Measurements from ENCODE around the gene RHCE. TPM values are rescaled to one million over a fixed set of nuclear protein-coding genes. Genes with fewer than 3 reads are reported as not detected.
A peak's percentile ranks its signal among the peaks of the same experiment; 100 is the strongest.
"Not testable (repeated sequence)": the region's sequence is repeated elsewhere in the genome, so short reads cannot be mapped to it uniquely, and the experiment has no call there.

Gene RHCE
- total RNA-seq, 1 donor from 2014 or later = 1.4 TPM

DNA sequence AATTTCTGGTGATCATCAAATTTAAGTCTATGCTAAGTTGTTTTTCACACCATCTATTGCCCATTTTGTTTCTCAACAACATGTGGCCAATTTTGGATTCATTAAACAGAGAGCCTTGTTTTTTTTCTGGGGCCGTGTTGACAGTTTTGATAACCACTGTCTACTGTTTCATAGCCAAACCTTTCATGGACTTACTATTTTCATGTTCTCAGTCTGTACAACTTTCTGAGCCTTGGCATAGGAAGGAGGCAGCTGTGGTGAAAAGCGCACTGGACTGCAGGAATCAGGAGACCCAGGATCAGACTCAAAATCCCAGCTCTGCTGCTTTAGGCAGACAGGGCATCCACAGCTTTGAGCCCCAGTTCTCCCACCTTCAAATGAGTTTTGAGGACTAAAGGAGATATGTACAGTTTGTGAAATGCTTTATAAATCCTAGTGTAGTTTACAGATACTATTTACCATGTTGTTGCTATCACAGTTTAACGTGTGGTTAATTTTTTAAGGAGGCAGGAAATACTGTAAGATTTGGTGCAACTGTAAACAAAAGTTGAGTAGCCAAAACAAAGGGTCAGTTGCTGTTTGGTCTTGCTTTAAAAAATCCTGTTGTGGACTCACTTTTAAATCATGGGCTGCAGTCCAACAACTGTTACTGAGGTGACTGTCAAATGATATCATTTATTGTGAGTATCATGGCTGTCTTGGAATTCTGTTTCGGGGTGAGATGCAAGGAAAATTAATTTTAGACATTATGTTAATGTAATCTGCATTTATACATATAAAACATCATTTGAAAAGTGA lies 13.0 kb upstream of the RHCE start:
- peak; percentile 22 for DNase-seq (ENCODE audit: low spot score)

DNA sequence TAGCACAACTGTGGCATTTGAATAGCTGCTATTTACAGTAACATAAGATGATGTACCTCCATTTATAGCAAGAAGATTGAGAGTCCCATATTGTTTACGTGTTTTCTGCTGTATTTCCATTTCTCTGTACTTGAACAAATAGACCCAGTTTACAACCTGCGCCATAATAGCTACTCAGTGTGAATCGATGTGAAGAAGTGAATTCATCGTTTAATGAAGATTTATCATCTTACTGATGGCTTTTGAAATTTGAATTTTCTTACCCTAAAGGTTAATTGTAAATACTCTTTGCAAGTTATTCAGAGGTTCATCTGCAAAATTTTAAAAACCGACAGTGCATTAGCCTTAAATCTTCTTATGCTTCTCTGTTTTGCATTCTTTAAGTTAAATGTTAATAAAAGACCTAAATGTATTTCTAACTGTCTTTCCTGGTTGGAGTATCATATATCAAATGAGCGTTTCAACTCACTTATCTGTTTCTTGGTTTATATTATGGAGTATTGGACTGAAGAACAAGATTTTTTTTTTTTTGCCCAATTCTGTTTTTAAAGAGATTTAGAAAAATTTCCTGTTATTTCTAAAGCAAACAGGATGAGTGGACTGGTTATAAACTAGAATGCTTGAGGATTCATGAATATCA lies 12.2 kb upstream of the RHCE start:
- no peak for DNase-seq (ENCODE audit: low spot score)

DNA sequence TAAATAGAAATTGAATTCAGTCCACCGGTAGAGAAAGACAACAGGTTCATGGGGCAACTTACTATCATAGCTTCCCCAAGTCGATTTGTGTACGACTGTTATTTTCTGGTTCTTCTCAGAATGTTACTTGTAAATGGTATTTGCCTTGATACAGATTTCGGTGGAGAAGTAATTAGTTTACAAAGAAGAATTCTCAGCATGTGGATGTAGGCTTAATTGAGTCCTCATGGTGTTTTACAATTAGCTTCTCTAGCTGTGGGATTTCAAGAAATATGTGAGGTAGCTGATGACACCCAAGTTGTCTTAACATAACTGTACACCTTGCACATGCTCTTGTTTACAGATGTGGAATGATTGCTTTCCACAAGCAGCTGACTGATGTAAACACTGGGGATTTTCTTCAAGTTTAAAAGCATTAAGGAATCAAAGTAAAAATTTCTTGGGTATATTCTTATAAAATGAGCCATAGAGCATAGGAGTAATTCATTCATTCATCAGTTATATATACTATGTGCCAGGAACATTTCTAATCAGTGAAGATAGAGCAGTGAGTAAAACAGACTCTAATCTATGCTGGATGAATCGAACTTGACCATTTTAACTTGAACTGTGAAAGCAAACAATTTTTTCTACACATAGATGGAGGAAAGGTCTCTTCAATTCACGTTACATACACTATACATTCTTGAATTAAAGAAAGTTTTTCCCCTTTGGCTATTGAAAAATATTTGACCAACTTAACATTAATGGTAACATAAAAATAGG lies 11.5 kb upstream of the RHCE start:
- no peak for DNase-seq (ENCODE audit: low spot score)

DNA sequence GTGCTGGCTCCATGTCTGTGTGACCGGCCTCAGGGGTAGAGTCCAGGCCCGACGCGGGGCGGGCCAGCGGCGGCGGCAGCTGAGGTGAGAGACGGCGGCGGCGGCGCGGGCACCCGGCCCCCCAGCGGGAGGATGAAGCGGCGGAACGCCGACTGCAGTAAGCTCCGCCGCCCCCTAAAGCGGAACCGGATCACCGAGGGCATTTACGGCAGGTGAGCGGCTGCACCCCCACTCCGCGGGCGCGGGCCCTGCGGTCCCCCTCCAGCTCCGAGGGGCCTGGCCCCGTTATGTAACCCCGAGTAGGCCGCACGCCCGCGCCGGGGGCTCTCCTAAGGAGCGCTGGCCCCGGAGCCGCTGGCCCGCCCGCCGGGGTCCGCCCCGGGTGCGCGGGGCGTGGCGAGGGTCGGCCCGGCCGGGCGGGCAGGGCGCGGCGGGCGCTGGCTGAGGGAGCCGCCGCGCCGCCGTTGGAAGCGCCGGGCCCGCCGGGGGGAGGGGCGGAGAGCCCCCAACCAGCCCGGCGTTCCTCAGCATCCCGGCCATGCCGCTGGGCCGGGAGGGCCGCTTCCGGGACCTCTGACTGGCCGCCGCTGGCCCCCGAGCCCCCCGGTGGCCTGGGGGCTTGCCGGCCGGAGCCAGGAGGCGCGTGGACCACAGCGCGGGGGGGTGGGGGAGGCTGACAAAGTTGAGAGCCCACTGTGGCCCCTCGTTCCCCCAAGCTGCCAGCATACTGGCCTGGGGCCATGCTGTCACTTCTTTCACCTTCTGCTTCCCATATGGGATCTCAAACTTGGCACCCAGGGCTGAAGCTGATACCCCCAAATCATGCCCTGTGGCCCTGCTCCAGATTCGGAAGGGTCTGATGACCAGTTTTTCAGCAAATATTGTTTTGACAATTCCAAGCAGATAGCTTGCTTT lies 10.6 kb upstream of the RHCE start:
- DNase-seq (ENCODE audit: low spot score) = peak; percentile 5

DNA sequence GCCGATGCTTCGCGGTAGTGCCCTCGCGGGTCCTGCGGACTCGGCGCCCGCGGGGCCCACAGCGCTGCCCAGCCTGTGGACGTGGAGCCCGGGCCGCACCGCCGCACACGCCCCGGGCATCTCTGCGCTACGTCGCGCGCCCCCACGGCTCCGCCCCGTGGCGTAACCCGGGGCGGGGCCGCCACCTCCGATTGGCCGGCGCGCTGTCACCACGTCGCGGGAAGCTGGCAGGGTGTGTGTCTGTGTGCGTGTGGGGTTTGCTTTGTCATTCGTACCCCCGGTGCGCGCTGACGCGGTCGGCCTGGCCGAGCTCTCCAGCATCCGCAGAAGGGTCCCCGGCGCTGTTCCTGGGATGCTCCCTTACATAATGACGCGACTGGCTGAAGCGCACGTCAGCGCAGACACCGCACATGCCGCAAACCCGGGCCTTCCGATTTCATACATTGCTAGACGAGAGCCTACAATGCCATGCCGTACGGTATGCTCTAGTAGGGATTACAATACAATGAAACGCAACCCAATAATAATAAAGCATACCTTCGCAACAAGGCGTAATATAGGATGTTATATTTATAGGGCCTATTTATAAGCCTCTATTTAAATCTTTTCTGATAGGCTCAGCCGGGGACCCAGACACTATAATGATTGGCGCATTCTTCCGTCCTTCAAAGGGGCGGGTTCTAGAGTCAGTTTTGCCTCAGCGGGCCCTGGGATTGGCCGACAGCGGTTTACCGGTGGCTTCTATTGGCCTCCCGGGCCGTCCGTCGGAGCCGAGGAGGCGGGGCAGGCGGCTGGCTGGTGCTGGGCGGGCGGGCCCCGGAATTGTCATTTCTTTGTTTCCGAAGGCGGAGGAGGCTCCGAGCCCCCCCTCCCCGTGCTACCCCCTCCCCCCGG lies 9.7 kb upstream of the RHCE start, which contains the start of gene MACO1:
Gene MACO1 (plus strand): TSS at position 825 of the 894 bp plus-strand sequence. CDS start 202 bp downstream, outside the sequence.
- DNase-seq (ENCODE audit: low spot score) = peak; percentile 99

DNA sequence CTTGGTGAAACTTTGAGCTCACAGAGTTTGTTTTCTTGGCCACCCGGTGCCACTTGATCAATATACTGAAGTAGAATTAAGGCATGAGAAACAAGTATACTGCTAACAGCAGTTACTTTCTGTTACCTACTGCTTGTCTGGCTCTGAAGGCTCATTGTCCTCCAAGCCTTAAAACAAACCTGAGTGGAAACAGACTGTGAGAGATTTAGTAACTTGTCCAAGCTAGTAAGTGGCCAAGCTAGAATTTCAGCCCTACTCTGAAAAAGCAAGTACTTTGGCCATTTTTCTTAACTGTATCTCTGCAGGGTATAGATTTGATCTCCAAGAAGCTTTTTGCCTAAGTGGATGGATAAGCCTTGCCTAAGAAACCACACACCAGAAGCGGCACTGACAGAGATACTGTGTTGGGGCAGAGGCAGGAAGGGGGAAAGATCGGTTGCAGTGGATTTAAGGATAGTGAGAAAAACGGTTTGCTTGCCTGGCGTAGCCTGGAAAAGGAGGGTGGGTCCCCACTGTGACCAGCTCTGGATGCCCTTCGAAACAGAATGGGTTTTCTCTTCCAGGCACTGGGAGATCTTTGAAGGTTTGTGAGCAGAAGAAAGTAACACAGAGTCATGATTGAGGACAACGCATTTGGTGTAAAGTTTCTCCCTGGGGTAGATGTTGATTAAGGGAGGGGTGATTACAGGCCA lies 8.0 kb upstream of the RHCE start:
- peak; percentile 26 for DNase-seq (ENCODE audit: low spot score)

DNA sequence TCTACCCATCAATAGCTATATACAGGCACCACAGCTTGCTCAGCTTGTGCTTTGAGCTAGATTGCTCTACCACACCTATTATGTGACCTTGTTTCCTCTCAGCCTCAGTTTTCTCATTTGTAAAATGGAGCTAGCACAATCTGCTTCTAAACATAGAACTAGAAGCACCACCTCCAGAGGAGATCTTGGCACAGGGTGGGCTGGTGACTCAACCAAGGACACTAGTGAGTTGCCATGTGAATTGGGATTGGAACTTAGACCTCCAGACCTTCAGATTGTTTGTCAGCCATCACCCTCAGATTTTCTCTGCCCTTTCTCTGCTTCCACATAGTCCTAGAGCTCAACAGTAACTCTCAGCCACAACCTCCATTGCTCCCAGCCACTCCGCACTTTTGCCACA lies 7.1 kb upstream of the RHCE start:
- no peak for DNase-seq (ENCODE audit: low spot score)

DNA sequence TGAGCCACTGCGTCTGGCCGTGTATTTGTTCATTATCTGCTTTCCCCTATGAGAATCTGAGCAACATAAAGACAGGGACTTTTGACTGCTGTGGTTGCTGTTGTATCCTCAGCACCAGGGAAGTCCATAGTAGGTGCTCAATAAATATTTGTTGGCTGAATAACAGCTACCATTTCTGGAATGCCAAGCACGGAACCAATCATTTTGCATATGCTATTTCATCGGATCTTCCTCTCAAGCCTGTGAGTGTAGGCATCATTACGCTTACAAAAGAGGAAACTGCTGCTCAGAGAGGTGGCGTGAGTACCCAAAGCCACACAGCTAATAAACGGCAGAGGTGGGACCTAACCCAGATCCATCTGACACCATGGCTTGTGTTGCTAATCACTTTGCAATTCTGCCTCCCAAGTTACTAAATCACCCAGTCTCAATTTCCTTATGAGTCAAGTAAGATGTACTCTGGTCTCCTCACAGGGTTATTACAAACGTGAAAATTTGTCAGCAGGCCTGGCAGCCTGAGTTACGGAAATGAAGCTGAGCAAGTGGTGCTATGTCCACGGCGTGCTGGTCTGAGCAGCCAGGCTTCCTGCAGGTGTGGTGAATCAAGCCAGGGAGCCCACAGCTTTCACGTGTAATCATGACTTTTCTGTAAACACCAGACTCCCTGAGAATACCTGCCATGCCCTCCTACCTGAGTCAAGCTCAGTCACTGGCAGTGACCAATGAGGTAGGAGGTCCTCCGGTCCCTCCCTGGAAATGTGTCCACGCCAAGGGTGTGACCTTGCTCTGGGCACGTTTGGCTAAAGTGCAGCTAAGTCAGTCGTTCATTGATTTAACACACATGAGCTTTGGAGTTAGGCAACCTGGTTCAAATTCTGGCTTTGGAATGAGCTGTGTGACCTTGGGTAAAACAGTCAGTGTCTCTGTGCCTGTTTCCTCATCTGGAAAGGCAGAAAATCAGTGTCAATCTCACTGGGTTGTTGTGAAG lies 4.8 kb upstream of the RHCE start:
- DNase-seq (ENCODE audit: low spot score) = no peak

DNA sequence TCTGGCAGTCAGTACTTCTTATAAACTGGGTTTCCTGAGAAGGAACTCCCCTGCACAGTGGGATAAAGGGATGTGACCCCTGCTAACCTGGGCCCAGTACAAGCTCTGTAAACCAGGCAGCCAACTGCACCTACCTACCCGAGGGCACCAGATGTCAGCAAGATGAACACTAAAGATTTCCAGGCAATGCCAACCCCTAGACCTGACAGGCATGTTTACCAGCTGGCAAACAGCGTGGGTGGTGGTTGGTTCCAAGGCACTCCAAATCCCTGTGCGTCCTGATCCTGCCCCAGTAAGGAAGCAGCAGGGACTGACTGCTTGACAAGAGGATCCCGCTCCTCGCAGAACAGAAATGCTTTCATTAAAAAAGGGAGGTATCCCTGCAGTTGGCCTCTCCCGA lies 2.6 kb upstream of the RHCE start:
- not testable (repeated sequence) for DNase-seq (ENCODE audit: low spot score)

DNA sequence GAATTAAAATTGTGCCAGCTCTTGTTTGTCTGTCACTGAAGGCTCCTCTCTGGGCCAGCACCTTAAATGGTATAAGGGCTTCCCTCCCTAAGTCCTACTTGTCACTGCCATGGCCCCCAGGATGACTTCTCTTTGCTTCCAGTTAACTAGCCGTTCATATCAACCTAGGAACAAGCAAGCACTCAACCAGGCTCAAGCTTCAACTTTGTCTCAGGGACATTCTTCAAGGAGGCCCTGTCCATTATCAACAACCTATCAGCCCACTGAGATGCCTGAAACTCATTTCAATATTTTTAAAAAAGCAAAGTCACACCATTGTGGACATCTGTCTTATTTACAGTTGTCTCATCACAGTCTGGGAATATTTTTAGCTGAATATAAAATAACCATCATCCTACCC lies 1.3 kb downstream of the RHCE start:
- DNase-seq (ENCODE audit: low spot score) = not testable (repeated sequence)

DNA sequence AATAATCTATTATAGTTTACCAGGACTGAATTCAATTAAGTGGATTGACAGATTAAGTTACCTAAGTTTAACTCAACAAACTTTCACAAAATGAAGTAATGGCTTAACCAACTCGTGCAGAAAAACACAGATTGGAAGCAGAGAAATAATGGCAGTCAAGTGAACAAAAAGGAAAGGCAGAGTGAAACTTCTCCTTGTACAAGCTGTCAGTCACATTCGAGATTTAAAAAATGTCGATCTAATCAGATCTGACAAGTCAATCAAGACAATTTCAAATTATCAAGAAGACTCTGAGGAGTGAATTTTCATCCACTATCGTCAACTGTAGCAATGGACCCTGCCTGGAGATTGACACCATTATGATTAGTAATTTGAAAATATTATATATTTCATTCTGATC lies 3.3 kb downstream of the RHCE start:
- DNase-seq (ENCODE audit: low spot score) = not testable (repeated sequence)

DNA sequence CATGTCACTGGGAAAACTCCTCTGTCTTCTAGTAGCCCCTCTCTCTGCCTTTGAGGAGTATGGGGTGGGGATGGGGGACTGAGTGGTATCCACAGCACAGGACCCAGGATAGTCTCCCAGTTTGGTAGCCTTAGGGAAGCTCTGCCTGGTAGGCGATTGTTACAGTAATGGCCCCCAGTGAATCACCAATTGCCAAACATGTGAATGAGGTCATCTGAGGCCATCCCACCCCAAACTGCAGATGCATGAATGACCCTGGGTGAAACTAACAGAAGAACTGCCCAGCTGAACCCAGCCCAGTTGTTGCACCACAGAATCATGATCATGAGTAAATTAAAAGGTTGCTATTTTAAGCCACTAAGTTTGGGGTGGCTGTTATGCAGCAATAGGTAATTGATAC lies 6.0 kb downstream of the RHCE start:
- DNase-seq (ENCODE audit: low spot score) = not testable (repeated sequence)

DNA sequence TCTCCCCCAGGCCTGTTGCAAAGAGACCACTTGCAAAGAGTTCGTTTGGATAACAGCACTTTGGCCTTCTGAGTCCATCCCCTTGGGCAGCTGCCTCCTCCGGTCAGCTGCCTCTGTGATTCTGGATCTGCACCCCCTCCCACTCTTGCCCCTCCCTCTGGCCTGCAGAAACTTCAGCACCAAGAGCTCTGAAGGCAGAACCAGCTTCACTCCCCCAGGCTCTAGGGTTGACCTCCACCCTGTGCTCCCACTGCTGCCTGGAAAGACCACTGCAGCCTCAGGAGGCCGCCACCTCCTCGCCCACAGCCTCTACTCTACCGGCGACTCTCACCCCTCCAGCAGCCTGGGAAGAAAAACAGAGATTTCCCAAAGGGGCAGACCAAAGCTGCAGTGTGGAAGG lies 6.5 kb downstream of the RHCE start:
- DNase-seq (ENCODE audit: low spot score) = not testable (repeated sequence)

DNA sequence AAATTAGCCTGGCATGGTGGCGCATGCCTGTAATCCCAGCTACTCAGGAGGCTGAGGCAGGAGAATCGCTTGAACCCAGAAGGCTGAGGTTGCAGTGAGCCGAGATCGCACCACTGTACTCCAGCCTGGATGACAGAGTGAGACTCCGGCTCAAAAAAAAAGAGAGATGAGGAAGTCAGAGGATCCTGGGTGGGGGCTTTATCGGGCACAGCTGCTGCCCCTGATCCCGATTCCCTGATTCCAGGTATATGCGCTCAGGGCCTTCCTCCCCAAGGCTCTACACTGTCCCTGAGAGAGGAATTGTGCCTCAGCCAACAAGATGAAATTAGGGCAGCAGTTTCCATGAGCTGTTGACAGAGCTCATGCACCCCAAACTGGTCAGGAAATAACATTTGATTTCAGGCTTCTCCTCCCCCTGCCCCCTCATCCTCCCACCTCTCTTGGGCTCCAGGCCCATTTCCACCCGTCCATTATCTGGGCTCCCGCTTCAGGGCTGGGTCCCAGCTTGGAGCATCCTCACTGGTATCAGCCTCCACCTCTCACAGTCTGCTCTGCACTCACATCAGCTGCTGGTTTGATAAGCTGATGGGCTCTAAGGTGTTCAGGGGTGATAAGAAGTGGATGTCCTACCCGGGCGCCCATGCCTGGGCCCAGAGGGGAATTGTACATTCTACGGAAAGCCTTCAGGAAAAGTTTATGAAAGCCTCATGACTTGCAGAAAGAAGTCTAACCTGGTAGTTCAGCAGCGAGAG lies 7.6 kb downstream of the RHCE start:
- DNase-seq (ENCODE audit: low spot score) = not testable (repeated sequence)

DNA sequence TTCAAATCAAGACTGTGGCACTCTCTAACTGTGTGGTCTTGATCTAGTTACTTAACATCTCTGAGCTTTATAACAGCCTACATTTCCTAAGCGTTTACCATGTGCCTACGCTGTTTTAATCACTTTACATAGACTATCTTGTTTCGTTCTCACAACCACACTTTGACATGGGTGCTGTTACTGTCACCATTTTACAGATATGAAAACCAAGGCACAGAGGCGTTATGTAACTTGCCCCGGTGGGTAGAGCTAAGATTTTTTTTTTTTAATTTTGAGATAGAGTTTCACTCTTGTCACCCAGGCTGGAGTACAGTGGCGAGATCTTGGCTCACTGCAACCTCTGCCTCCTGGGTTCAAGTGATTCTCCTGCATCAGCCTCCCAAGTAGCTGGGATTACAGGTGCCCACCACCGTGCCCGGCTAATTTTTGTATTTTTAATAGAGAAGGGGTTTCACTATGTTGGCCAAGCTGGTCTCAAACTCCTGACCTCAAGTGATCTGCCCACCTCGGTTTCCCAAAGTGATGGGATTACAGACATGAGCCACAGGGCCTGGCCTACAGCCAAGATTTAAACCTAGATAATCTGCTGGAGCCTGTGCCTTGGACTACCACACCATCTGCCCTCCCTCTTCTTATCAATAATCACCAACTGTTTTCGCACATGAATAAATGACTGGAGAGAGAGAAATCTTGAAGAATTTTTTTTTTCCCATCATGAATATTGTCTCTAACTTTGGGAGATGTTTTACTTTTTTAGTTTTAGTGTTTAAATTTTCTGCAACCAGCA lies 10.8 kb downstream of the RHCE start:
- DNase-seq (ENCODE audit: low spot score) = not testable (repeated sequence)

DNA sequence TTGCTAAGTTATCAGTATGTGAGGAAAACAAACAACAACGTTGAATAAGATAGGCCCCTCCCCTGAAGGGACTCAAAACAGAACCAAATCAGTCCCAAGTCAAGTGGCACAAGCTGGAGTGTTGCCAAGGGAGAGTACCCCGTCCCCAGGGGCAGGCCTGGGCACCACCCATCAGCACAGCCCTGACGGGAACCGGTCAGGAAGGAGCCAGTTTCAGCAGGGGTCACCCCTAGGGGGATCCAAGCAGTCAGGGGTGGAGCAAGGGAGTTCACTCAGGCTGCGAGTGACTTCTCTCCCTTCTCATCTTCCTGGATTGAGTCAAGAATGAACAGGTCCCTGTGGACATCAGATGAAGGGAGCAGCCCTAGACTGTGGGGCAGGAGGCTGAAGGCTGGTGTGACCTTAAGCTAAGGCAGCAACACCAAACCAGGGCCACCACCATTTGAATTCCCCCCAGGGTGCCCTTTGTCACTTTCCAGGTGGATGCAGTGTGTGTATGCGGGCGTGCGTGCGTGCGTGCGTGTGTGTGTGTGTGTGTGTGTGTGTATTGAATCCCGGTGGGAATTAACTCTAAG lies 14.8 kb downstream of the RHCE start:
- not testable (repeated sequence) for DNase-seq (ENCODE audit: low spot score)
